ENCODE measurements around the gene NUPR1. TPM values are rescaled to one million over a fixed set of nuclear protein-coding genes. Genes with fewer than 3 reads are reported as not detected.

NUPR1 gene
- total RNA-seq, 1 donor from 2014 or later: 3.8 TPM

DNA sequence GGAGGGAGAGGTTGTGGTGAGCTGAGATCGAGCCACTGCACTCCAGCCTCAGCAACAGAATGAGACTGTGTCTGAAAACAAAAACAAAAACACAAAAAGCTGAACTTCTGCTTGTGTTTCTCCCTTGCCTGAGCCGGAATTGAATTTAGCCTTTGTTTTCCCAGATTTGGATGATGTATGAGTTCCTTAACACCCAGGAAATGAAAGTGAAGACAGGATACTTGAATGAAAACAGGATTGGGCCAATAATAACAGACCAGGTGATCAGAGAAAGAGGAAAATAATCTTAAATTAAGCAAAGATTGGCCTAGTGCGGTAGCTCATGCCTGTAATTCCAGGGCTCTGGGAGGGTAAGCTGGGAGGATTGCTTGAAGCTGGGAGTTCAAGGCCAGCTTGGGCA lies 1.6 kb upstream of the NUPR1 start:
- FAIRE-seq: no peak
- H3K9me3 Mint-ChIP-seq (ENCODE audit: unreplicated experiment): peaks cover 5% of the 10 kb centered on the region
- peaks cover 15% of the 10 kb centered on the region for H3K27me3 Mint-ChIP-seq (ENCODE audit: low read depth, unreplicated experiment)
- no peak for DNase-seq (ENCODE audit: low read depth)
- no peak overlapping the region for H3K27ac Mint-ChIP-seq (ENCODE audit: unreplicated experiment)
- no peaks in the 10 kb centered on the region for H3K4me1 ChIP-seq (ENCODE audit: insufficient read depth, low read length)
- H3K4me2 ChIP-seq (ENCODE audit: low read length): no peak overlapping the region
- H3K79me2 ChIP-seq (ENCODE audit: insufficient read depth, low read length): peaks cover 4% of the 10 kb centered on the region
- H3K36me3 Mint-ChIP-seq (ENCODE audit: low read depth, unreplicated experiment): peaks cover 9% of the 10 kb centered on the region
- no peaks in the 10 kb centered on the region for H3K36me3 ChIP-seq (ENCODE audit: insufficient read depth, low read length)
- H3K4me3 Mint-ChIP-seq (ENCODE audit: unreplicated experiment): no peak overlapping the region
- no peak overlapping the region for H3K4me3 ChIP-seq (ENCODE audit: insufficient read depth, low read depth, low read length)
- no peak for TF ChIP-seq EZH2 (IDR thresholded peaks at IDR 0.05; ENCODE audit: insufficient read depth, low read length)
- TF ChIP-seq, protein P1, sequence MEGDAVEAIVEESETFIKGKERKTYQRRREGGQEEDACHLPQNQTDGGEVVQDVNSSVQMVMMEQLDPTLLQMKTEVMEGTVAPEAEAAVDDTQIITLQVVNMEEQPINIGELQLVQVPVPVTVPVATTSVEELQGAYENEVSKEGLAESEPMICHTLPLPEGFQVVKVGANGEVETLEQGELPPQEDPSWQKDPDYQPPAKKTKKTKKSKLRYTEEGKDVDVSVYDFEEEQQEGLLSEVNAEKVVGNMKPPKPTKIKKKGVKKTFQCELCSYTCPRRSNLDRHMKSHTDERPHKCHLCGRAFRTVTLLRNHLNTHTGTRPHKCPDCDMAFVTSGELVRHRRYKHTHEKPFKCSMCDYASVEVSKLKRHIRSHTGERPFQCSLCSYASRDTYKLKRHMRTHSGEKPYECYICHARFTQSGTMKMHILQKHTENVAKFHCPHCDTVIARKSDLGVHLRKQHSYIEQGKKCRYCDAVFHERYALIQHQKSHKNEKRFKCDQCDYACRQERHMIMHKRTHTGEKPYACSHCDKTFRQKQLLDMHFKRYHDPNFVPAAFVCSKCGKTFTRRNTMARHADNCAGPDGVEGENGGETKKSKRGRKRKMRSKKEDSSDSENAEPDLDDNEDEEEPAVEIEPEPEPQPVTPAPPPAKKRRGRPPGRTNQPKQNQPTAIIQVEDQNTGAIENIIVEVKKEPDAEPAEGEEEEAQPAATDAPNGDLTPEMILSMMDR (IDR thresholded peaks at IDR 0.05; ENCODE audit: insufficient read depth, low read depth, low read length): no peak
- H2AFZ ChIP-seq (ENCODE audit: low read depth, low read length): no peak overlapping the region
- H3K27me3 ChIP-seq (ENCODE audit: insufficient read depth, low read length): peaks cover 2% of the 10 kb centered on the region
- H3K4me1 Mint-ChIP-seq (ENCODE audit: low read depth, unreplicated experiment): peaks cover 8% of the 10 kb centered on the region
- no peaks in the 10 kb centered on the region for H3K9me3 ChIP-seq (ENCODE audit: insufficient read depth, low read depth, low read length)
- H3K9ac ChIP-seq (ENCODE audit: low read length): no peak overlapping the region
- no peaks in the 10 kb centered on the region for H4K20me1 ChIP-seq (ENCODE audit: insufficient read depth, low read length)
- H3K27ac ChIP-seq (ENCODE audit: low read depth, low read length): no peak overlapping the region

DNA sequence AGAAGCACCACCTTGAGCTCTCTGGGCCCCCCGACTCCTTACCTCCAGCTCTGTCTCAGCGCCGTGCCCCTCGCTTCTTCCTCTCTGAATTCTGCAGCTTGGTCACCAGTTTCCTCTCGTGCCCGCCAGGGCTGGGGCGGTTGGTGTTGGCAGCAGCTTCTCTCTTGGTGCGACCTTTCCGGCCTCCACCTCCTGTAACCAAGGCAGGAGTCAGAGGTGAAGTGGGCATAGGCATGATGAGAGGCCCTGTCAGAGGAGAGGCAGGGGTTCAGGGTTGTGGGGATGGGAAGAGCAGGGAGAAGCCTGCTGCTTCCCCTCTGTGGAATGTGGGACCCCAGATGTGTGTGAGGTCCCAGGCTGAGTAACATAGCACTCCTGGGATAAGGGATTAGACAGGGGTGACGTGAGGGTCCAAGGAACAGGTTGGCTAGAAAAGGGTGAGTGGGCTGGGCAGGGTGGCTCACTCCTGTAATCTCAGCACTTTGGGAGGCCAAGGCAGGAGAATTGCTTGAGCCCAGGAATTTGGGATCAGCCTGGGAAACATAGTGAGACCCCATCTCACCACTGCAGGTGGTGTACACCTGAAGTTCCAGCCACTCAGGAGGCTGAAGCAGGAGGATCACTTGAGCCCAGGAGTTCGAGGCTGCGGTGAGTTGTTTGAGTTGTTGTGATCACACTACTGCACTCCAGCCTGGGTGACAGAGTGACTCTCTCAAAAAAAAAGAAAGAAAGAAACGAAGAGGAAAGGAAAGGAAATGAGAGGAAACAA lies 626 bp downstream of the NUPR1 start:
- Histone ChIP-seq H2AFZ (ENCODE audit: low read depth, low read length) (peak overlapping the region; percentile 62), H3K79me2 (ENCODE audit: insufficient read depth, low read length) (peaks cover 4% of the 10 kb centered on the region), H3K27ac (ENCODE audit: low read depth, low read length) (no peak overlapping the region), H3K36me3 (ENCODE audit: insufficient read depth, low read length) (no peaks in the 10 kb centered on the region), H3K4me3 (ENCODE audit: insufficient read depth, low read depth, low read length) (no peak overlapping the region), H4K20me1 (ENCODE audit: insufficient read depth, low read length) (no peaks in the 10 kb centered on the region), H3K9ac (ENCODE audit: low read length) (peak overlapping the region; percentile 66), H3K4me2 (ENCODE audit: low read length) (peak overlapping the region; percentile 70), H3K4me1 (ENCODE audit: insufficient read depth, low read length) (no peaks in the 10 kb centered on the region), H3K9me3 (ENCODE audit: insufficient read depth, low read depth, low read length) (no peaks in the 10 kb centered on the region), H3K27me3 (ENCODE audit: insufficient read depth, low read length) (no peaks in the 10 kb centered on the region)
- no peak for DNase-seq (ENCODE audit: low read depth)
- Mint-ChIP-seq H3K36me3 (ENCODE audit: low read depth, unreplicated experiment) (peaks cover 17% of the 10 kb centered on the region), H3K9me3 (ENCODE audit: unreplicated experiment) (peaks cover 5% of the 10 kb centered on the region), H3K27ac (ENCODE audit: unreplicated experiment) (peak overlapping the region; percentile 59), H3K4me1 (ENCODE audit: low read depth, unreplicated experiment) (peaks cover 8% of the 10 kb centered on the region), H3K4me3 (ENCODE audit: unreplicated experiment) (peak overlapping the region; percentile 74), H3K27me3 (ENCODE audit: low read depth, unreplicated experiment) (peaks cover 10% of the 10 kb centered on the region)
- no peak for TF ChIP-seq EZH2 (IDR thresholded peaks at IDR 0.05; ENCODE audit: insufficient read depth, low read length)
- TF ChIP-seq, protein P1 (IDR thresholded peaks at IDR 0.05; ENCODE audit: insufficient read depth, low read depth, low read length): no peak
- no peak for FAIRE-seq

DNA sequence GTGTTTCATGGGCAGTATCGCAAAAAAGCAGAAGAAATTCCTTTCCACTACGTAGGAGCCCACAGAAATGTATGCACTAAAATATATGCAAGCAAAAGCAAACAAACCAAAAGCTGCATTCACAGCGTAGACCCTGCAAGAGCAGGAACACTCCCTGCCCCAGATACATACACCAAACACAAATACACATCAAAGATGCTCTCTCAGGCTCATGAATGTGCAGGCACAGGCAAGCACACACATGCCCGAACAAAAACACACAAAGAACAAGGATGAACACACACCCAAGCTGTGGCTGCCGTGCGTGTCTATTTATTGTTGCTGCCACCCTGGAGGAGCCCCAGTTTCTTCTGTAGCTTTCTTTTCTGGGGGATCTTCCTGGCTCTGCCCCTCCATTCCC lies 1.7 kb downstream of the NUPR1 start:
- Histone ChIP-seq H3K27me3 (ENCODE audit: insufficient read depth, low read length) (no peaks in the 10 kb centered on the region), H3K4me1 (ENCODE audit: insufficient read depth, low read length) (no peaks in the 10 kb centered on the region), H3K4me3 (ENCODE audit: insufficient read depth, low read depth, low read length) (no peak overlapping the region), H2AFZ (ENCODE audit: low read depth, low read length) (peak overlapping the region; percentile 23), H3K4me2 (ENCODE audit: low read length) (peak overlapping the region; percentile 70), H3K79me2 (ENCODE audit: insufficient read depth, low read length) (peaks cover 4% of the 10 kb centered on the region), H3K27ac (ENCODE audit: low read depth, low read length) (no peak overlapping the region), H3K9ac (ENCODE audit: low read length) (no peak overlapping the region), H4K20me1 (ENCODE audit: insufficient read depth, low read length) (no peaks in the 10 kb centered on the region), H3K36me3 (ENCODE audit: insufficient read depth, low read length) (no peaks in the 10 kb centered on the region), H3K9me3 (ENCODE audit: insufficient read depth, low read depth, low read length) (no peaks in the 10 kb centered on the region)
- no peak for FAIRE-seq
- peaks cover 8% of the 10 kb centered on the region for H3K4me1 Mint-ChIP-seq (ENCODE audit: low read depth, unreplicated experiment)
- DNase-seq (ENCODE audit: low read depth): no peak
- peaks cover 5% of the 10 kb centered on the region for H3K9me3 Mint-ChIP-seq (ENCODE audit: unreplicated experiment)
- H3K27ac Mint-ChIP-seq (ENCODE audit: unreplicated experiment): no peak overlapping the region
- peak overlapping the region; percentile 73 for H3K4me3 Mint-ChIP-seq (ENCODE audit: unreplicated experiment)
- peaks cover 17% of the 10 kb centered on the region for H3K36me3 Mint-ChIP-seq (ENCODE audit: low read depth, unreplicated experiment)
- TF ChIP-seq, protein P1 (IDR thresholded peaks at IDR 0.05; ENCODE audit: insufficient read depth, low read depth, low read length): no peak
- H3K27me3 Mint-ChIP-seq (ENCODE audit: low read depth, unreplicated experiment): peaks cover 5% of the 10 kb centered on the region
